LNCaP clone FGC (cell line): ENCODE results near the gene TNFSF9.
"Not testable (repeated sequence)": the region's sequence is repeated elsewhere in the genome, so short reads cannot be mapped to it uniquely, and the experiment has no call there.

ENCODE experiments used
- DNase-seq: peaks from one replicate; pipeline ENCODE4 v3.0.0-alpha.2; 2011; ENCODE audit warnings: low read depth
- H3K4me3 ChIP-seq: 2 replicates; pipeline ENCODE4 v1.5.1; 2011; ENCODE audit warnings: mild to moderate bottlenecking, low read depth, low read length, control low read depth
- CTCF ChIP-seq: IDR thresholded peaks from 2 replicates; pipeline ENCODE4 v1.5.1; 2012; ENCODE audit warnings: mild to moderate bottlenecking; ENCODE audit not compliant: control insufficient read depth, insufficient read depth; ENCODE audit errors: extremely low read depth

The TNFSF9 gene

DNA sequence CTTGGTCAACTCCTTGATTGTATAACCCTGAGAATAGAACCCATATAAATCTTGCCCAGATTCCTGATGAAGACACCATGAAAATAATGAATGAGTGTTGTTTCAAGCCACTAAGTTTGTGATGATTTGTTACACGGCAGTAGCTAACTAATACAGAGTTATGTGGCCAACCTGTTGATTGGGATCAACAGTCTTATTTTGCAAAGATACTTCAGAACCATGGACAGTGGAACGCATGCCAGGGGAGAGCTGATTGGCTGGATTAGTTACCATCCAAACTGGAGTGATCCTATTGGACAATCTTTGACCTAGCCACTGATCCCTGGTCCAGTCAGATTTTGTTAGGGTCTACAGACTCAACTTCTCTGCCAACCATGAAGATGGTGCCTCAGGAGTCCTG, 33.6 kb downstream of the TNFSF9 start:
- H3K4me3 ChIP-seq: no peak overlapping the region
- TF ChIP-seq CTCF: no peak
- DNase-seq: no peak

- H3K4me3 ChIP-seq, DNase-seq: not testable (repeated sequence)
Measured at GRCh38 chr19:6566727-6567126, 35.9 kb downstream of the TNFSF9 start.

GRCh38 chr19:6568010-6568526, 37.2 kb downstream of the TNFSF9 start:
- TF ChIP-seq CTCF: no peak
- no peak for DNase-seq
- H3K4me3 ChIP-seq: no peak overlapping the region

GRCh38 chr19:6568816-6569215, 38.0 kb downstream of the TNFSF9 start:
- TF ChIP-seq CTCF: no peak
- H3K4me3 ChIP-seq: no peak overlapping the region
- no peak for DNase-seq

- H3K4me3 ChIP-seq: no peak overlapping the region
- DNase-seq: no peak
- TF ChIP-seq CTCF: no peak
Measured at GRCh38 chr19:6570764-6571163, 39.9 kb downstream of the TNFSF9 start.

DNA sequence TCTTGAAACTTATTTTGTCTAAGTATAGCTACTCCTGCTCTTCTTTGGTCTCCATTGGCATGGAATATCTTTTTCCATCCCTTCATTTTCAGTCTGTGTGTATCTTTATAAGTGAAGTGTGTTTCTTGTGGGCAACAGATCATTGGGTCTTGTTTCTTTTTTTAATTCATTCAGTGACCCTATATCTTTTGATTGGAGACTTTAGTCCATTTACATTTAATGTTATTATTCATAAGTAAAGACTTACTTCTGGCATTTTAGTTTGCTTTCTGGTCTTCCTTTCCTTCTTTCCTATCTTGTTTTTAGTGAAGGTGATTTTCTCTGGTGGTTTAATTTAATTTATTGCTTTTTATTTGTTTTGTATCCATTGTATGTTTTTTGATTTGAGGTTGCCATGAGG, 40.3 kb downstream of the TNFSF9 start:
- H3K4me3 ChIP-seq: no peak overlapping the region
- DNase-seq: no peak
- TF ChIP-seq CTCF: no peak

DNA sequence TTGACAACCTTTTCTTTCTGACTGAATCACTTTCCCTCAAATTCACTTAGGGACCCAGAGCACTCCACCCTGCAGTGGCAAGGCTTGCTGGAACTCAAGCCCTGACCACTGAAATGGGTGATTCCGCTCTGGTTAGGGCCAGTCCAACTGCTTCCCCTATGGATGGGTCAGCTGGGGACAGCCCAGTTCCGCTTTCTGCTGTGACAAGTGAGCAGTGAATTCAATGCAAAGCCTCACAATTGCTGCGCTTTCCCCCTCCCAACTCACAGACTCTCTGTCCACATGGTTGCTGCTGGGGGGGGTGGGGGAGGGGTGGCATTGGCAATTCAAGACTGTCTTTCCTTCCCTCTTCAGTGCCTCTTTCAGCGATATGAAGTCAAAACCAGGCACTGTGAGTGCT, 41.4 kb downstream of the TNFSF9 start:
- DNase-seq: no peak

More for the DNA sequence above, 41.4 kb downstream of the TNFSF9 start:
- TF ChIP-seq CTCF: no peak
- no peak overlapping the region for H3K4me3 ChIP-seq
